ENCODE results near the gene CDC73. TPM values are rescaled to one million over a fixed set of nuclear protein-coding genes. Genes with fewer than 3 reads are reported as not detected.
A peak's percentile ranks its signal among the peaks of the same experiment; 100 is the strongest.

The CDC73 gene
- total RNA-seq, 1 donor from 2014 or later: 56.1 TPM

- Mint-ChIP-seq H3K4me1 (ENCODE audit: low read depth) (peaks cover 15% of the 10 kb centered on the region), H3K4me3 (no peak overlapping the region), H3K27ac (peak overlapping the region; percentile 18), H3K36me3 (ENCODE audit: low read depth) (peaks cover 24% of the 10 kb centered on the region), H3K9me3 (no peaks in the 10 kb centered on the region), H3K27me3 (ENCODE audit: insufficient read depth) (no peaks in the 10 kb centered on the region)
- intact Hi-C loops (cut with micrococcal nuclease): no loop called here
- DNase-seq (ENCODE audit: low spot score): no peak
These were observed 34.4 kb downstream of the CDC73 start for GRCh38 chr1:193156117-193156821.

DNA sequence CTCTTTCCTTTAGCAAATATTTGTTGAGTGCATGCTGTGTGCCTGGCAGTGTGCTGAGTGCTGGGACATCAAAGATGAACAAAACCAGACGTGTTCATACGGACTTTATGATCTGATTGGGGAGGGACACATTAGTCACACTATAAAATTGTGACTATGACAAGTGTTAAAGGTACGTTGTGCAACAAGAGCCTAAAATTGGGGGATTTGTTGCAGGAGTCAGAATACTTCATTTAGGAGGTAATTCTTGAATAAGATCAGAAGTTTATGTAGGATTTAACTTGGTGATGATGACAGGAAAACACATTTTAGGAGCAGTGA is 35.0 kb downstream of the CDC73 start:
- peaks cover 15% of the 10 kb centered on the region for H3K4me1 Mint-ChIP-seq (ENCODE audit: low read depth)
- H3K36me3 Mint-ChIP-seq (ENCODE audit: low read depth): peaks cover 24% of the 10 kb centered on the region
- no peak for DNase-seq (ENCODE audit: low spot score)
- H3K27ac Mint-ChIP-seq: peak overlapping the region; percentile 18
- no peak overlapping the region for H3K4me3 Mint-ChIP-seq
- intact Hi-C loops (cut with micrococcal nuclease): no loop called here
- H3K9me3 Mint-ChIP-seq: no peaks in the 10 kb centered on the region
- no peaks in the 10 kb centered on the region for H3K27me3 Mint-ChIP-seq (ENCODE audit: insufficient read depth)

- Mint-ChIP-seq H3K4me3 (no peak overlapping the region), H3K36me3 (ENCODE audit: low read depth) (peaks cover 21% of the 10 kb centered on the region), H3K27ac (no peak overlapping the region), H3K4me1 (ENCODE audit: low read depth) (peaks cover 15% of the 10 kb centered on the region), H3K9me3 (no peaks in the 10 kb centered on the region), H3K27me3 (ENCODE audit: insufficient read depth) (no peaks in the 10 kb centered on the region)
- intact Hi-C loops (cut with micrococcal nuclease): no loop called here
- no peak for DNase-seq (ENCODE audit: low spot score)
These were observed 35.5 kb downstream of the CDC73 start for GRCh38 chr1:193157360-193157759.

DNA sequence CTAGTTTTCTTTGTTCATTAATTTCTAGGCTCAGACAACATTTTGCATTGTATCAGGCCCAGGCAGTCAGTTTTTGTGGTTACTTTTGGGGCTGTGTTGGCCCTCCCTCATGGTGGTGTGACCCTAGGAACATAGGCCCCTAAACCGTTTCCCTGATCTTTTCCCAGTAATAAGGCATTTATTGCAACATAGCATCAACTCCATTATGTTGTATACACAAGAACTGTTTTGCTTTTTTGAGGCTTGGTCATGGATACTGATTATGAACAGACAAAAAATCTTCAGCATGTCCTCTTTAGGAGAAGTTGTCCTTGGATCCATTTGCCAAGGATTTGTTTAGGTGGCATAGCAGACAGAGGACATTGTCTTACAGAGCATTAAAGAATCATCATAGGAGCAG is 54.3 kb downstream of the CDC73 start:
- no peaks in the 10 kb centered on the region for H3K27me3 Mint-ChIP-seq (ENCODE audit: insufficient read depth)
- no peaks in the 10 kb centered on the region for H3K4me1 Mint-ChIP-seq (ENCODE audit: low read depth)
- intact Hi-C loops (cut with micrococcal nuclease): no loop called here
- no peak overlapping the region for H3K4me3 Mint-ChIP-seq
- H3K27ac Mint-ChIP-seq: no peak overlapping the region
- no peaks in the 10 kb centered on the region for H3K9me3 Mint-ChIP-seq
- peaks cover 16% of the 10 kb centered on the region for H3K36me3 Mint-ChIP-seq (ENCODE audit: low read depth)
- no peak for DNase-seq (ENCODE audit: low spot score)

GRCh38 chr1:193176788-193177187 is 55.0 kb downstream of the CDC73 start:
- Mint-ChIP-seq H3K27ac (no peak overlapping the region), H3K36me3 (ENCODE audit: low read depth) (peaks cover 16% of the 10 kb centered on the region), H3K4me1 (ENCODE audit: low read depth) (no peaks in the 10 kb centered on the region), H3K9me3 (no peaks in the 10 kb centered on the region), H3K4me3 (no peak overlapping the region), H3K27me3 (ENCODE audit: insufficient read depth) (no peaks in the 10 kb centered on the region)
- no peak for DNase-seq (ENCODE audit: low spot score)
- intact Hi-C loops (cut with micrococcal nuclease): no loop called here

GRCh38 chr1:193179094-193179493 is 57.3 kb downstream of the CDC73 start:
- no peak for DNase-seq (ENCODE audit: low spot score)
- H3K4me1 Mint-ChIP-seq (ENCODE audit: low read depth): peaks cover 9% of the 10 kb centered on the region
- H3K27ac Mint-ChIP-seq: no peak overlapping the region
- no peaks in the 10 kb centered on the region for H3K9me3 Mint-ChIP-seq
- peaks cover 12% of the 10 kb centered on the region for H3K36me3 Mint-ChIP-seq (ENCODE audit: low read depth)
- no peaks in the 10 kb centered on the region for H3K27me3 Mint-ChIP-seq (ENCODE audit: insufficient read depth)
- no peak overlapping the region for H3K4me3 Mint-ChIP-seq
- intact Hi-C loops (cut with micrococcal nuclease): no loop called here

DNA sequence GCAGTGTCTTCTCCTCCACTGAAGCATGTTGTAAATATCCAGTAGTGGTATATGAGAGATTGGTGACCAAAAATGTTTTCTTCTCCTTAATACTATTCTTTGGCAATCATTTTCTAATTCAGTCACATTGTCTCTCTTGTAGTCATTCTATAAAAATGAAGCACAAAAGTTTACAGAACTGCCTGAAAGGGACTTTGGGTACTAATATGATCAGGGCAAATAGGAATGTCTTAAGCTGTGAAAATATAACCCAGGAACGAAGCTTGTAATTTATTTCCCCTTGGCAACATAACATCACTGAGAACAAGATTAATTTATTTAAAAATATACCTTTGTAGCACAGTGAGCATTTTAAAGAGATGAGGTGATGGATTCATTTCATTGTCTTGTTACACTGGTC is 59.7 kb downstream of the CDC73 start:
- Mint-ChIP-seq H3K4me3 (no peak overlapping the region), H3K9me3 (no peaks in the 10 kb centered on the region), H3K36me3 (ENCODE audit: low read depth) (peaks cover 3% of the 10 kb centered on the region), H3K27ac (no peak overlapping the region), H3K4me1 (ENCODE audit: low read depth) (peaks cover 28% of the 10 kb centered on the region), H3K27me3 (ENCODE audit: insufficient read depth) (no peaks in the 10 kb centered on the region)
- intact Hi-C loops (cut with micrococcal nuclease): loop anchor here (5.0 to 10.0 kb wide), 2 partner anchors 226 to 523 kb away; no protein-coding TSS in a partner anchor
- DNase-seq (ENCODE audit: low spot score): no peak

DNA sequence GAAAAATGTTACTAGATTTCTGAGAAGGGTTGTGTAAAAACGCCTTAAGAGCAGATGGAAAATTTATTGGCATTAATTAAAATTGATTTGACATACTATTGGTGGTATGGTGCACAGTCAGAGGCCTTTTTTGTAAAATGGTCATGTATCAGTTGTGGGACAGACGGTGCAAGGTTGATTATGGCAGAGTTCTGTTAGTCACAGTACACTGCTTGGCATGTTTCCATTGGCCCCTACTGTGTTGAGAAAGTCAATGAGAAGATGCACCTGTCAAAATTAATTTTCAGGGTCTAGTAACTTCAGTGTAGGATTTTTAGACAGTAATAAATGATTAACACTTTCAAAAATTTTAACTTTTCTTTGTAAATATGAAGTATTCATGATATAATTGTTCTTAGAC is 60.2 kb downstream of the CDC73 start:
- Mint-ChIP-seq H3K4me3 (no peak overlapping the region), H3K27ac (no peak overlapping the region), H3K36me3 (ENCODE audit: low read depth) (peaks cover 3% of the 10 kb centered on the region), H3K4me1 (ENCODE audit: low read depth) (peaks cover 32% of the 10 kb centered on the region), H3K9me3 (no peaks in the 10 kb centered on the region), H3K27me3 (ENCODE audit: insufficient read depth) (no peaks in the 10 kb centered on the region)
- DNase-seq (ENCODE audit: low spot score): no peak
- intact Hi-C loops (cut with micrococcal nuclease): loop anchor here (5.0 to 10.0 kb wide), 2 partner anchors 225 to 523 kb away; no protein-coding TSS in a partner anchor

DNA sequence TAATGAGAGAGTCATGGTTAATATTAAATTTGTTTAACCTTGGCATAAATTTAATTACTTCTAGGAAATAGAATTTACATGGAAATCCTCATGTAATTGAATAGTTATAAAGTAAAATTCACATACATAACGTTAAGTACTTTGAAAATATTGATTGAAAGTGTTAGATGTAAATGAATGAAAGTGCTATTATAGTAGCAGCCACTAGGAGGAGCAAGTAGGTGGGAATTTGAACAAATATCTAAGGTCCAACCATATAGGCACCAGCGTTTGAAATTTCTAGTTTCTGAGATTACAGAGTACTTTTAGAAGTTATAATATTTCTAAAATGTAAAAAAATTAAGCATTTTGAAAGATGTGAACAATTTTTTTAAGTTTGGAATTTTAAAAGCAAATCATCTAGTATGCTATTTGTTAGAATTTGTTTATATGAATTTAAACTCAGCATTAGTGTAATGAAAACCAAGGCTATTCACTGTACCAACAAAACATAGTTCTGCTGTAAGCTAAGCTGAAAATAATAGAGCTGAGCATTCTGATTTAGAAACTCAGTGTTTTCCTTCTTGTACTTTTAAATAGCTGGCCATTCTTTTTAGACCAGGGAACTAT is 61.3 kb downstream of the CDC73 start:
- intact Hi-C loops (cut with micrococcal nuclease): loop anchor here (1.0 to 10.0 kb wide), 3 partner anchors 224 to 1112 kb away; no protein-coding TSS in a partner anchor
- H3K27ac Mint-ChIP-seq: no peak overlapping the region
- DNase-seq (ENCODE audit: low spot score): no peak

GRCh38 chr1:193184776-193185175 is 62.9 kb downstream of the CDC73 start:
- no peak for DNase-seq (ENCODE audit: low spot score)
- Mint-ChIP-seq H3K27ac (no peak overlapping the region), H3K4me1 (ENCODE audit: low read depth) (peaks cover 39% of the 10 kb centered on the region), H3K27me3 (ENCODE audit: insufficient read depth) (no peaks in the 10 kb centered on the region), H3K36me3 (ENCODE audit: low read depth) (peaks cover 1% of the 10 kb centered on the region), H3K4me3 (no peak overlapping the region), H3K9me3 (no peaks in the 10 kb centered on the region)
- intact Hi-C loops (cut with micrococcal nuclease): loop anchor here (5.0 to 10.0 kb wide), 2 partner anchors 223 to 520 kb away; no protein-coding TSS in a partner anchor

More for the DNA sequence above, 61.3 kb downstream of the CDC73 start:
- H3K4me1 Mint-ChIP-seq (ENCODE audit: low read depth): peaks cover 35% of the 10 kb centered on the region
- no peak overlapping the region for H3K4me3 Mint-ChIP-seq
- no peaks in the 10 kb centered on the region for H3K9me3 Mint-ChIP-seq
- H3K27me3 Mint-ChIP-seq (ENCODE audit: insufficient read depth): no peaks in the 10 kb centered on the region
- peaks cover 1% of the 10 kb centered on the region for H3K36me3 Mint-ChIP-seq (ENCODE audit: low read depth)

GRCh38 chr1:193185211-193185610 is 63.4 kb downstream of the CDC73 start:
- H3K27me3 Mint-ChIP-seq (ENCODE audit: insufficient read depth): no peaks in the 10 kb centered on the region
- H3K4me1 Mint-ChIP-seq (ENCODE audit: low read depth): peaks cover 40% of the 10 kb centered on the region
- intact Hi-C loops (cut with micrococcal nuclease): loop anchor here (10.0 kb wide), 1 partner anchor 520 kb away; no protein-coding TSS in a partner anchor
- no peak overlapping the region for H3K27ac Mint-ChIP-seq
- H3K36me3 Mint-ChIP-seq (ENCODE audit: low read depth): peaks cover 1% of the 10 kb centered on the region
- peak overlapping the region; percentile 44 for H3K4me3 Mint-ChIP-seq
- no peak for DNase-seq (ENCODE audit: low spot score)
- H3K9me3 Mint-ChIP-seq: no peaks in the 10 kb centered on the region

DNA sequence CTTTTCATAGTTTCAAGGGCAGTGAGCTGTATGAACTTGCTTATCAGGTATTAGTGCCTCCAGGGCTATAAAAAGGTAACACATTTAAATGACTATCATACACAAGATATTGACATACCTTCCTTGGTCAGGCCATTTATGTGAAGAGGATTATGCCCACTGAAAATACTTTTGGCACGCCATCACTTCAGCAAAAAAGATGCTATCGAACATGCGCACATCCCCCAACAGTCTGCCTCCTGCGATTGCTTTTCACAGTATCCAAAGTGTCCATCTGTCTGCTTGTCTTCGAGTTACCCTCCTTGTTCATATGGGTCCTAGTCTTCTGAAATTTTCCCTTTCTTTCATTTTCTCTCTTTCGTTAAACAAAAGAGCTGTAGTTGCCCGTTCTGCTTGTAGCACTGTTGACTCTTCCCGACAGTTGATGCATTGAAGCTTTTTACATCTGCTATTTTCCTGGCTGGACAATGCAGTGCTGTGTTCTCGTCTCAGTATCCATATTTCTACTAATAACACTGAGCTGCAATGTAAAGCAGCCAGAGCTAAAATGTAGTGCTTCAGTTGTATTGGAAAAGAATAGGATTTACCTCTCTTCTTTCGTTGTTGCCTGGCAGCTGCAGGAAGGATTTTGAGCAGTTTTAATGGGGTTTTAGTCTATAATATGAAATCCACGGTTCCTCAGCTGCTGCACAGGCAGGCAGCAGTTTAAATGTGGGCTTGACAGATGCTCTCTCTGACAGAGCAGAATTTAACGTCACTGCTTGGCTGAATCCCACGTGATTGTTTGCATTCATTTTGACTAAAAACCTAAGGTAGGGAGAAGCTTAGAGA is 64.3 kb downstream of the CDC73 start, which contains the start of gene B3GALT2:
TSS of gene B3GALT2 (minus strand) at position 713 of the 831 bp plus-strand sequence. CDS start 5,051 bp downstream, outside the sequence.
- Mint-ChIP-seq H3K27ac (no peak within 1 kb of the TSS), H3K36me3 (ENCODE audit: low read depth) (peaks cover 4% of the 10 kb centered on the region), H3K4me3 (peak within 1 kb of the TSS; percentile 72), H3K4me1 (ENCODE audit: low read depth) (peaks cover 40% of the 10 kb centered on the region), H3K27me3 (ENCODE audit: insufficient read depth) (no peaks in the 10 kb centered on the region), H3K9me3 (no peaks in the 10 kb centered on the region)
- DNase-seq (ENCODE audit: low spot score): no peak
- intact Hi-C loops (cut with micrococcal nuclease): loop anchor here (10.0 kb wide), 1 partner anchor 519 kb away; no protein-coding TSS in a partner anchor

All from activated T-helper 1 cell treated with anti-CD3 and anti-CD28 coated beads, Interleukin-12 subunit alpha, Interleukin-12 subunit beta, Interleukin-2, Interleukin-4 antibody, amounts not matched to agents 30 ng/mL and 10 ng/mL and 1 ng/mL, durations not matched to agents 14 hours and 24 hours and 36 hours (primary cell).